HG03159 (cell line): ENCODE data around the gene NRTN.
A peak's percentile ranks its signal among the peaks of the same experiment; 100 is the strongest.

Experiments used
- ATAC-seq: cut with Tn5 transposase; IDR thresholded peaks from one replicate; pipeline ENCODE4 v1.9.1; 2021; ENCODE audit warnings: mild to moderate bottlenecking, moderate library complexity; ENCODE audit not compliant: unreplicated experiment

NRTN gene

GRCh38 chr19:5789886-5790558 is 14.8 kb upstream of the NRTN start:
- no peak for ATAC-seq

- ATAC-seq: peak; percentile 86
Observed at GRCh38 chr19:5790559-5791520, 14.0 kb upstream of the NRTN start, which contains the start of gene DUS3L. Gene DUS3L, minus strand, starts transcription at chr19:5791163. Its CDS starts 22 bp downstream, at chr19:5791141.

GRCh38 chr19:5792224-5792623 is 12.6 kb upstream of the NRTN start:
- no peak for ATAC-seq

- ATAC-seq: no peak
Observed at GRCh38 chr19:5793188-5793587, 11.7 kb upstream of the NRTN start.

GRCh38 chr19:5795382-5795919 is 9.4 kb upstream of the NRTN start:
- ATAC-seq: no peak

GRCh38 chr19:5798244-5798643 is 6.6 kb upstream of the NRTN start:
- no peak for ATAC-seq

GRCh38 chr19:5799247-5800241 is 5.3 kb upstream of the NRTN start:
- ATAC-seq: no peak

GRCh38 chr19:5800361-5801270 is 4.3 kb upstream of the NRTN start:
- no peak for ATAC-seq

GRCh38 chr19:5801796-5802619 is 2.9 kb upstream of the NRTN start:
- ATAC-seq: no peak

- ATAC-seq: no peak
Observed at GRCh38 chr19:5803441-5803751, 1.5 kb upstream of the NRTN start.

GRCh38 chr19:5803752-5804515 is 933 bp upstream of the NRTN start:
- no peak for ATAC-seq

GRCh38 chr19:5805462-5806132 is 730 bp downstream of the NRTN start:
- no peak for ATAC-seq

- ATAC-seq: no peak
Observed at GRCh38 chr19:5806133-5806489, 1.2 kb downstream of the NRTN start.

GRCh38 chr19:5806905-5807304 is 2.0 kb downstream of the NRTN start:
- ATAC-seq: no peak

- no peak for ATAC-seq
Observed at GRCh38 chr19:5808120-5808816, 3.4 kb downstream of the NRTN start.

GRCh38 chr19:5809053-5809452 is 4.2 kb downstream of the NRTN start:
- ATAC-seq: no peak

GRCh38 chr19:5809469-5809868 is 4.6 kb downstream of the NRTN start:
- no peak for ATAC-seq
